Bronchial epithelial cell (primary cell): ENCODE data around the gene OR2B6. TPM values are rescaled to one million over a fixed set of nuclear protein-coding genes. Genes with fewer than 3 reads are reported as not detected.
A peak's percentile ranks its signal among the peaks of the same experiment; 100 is the strongest.

ENCODE experiments used
- DNase-seq: peaks from one replicate; pipeline ENCODE4 v3.0.0-alpha.2; 2010; ENCODE audit warnings: low read depth
- FAIRE-seq: peaks from 2 replicates; lab custom pipeline; 2011; peaks lifted over from hg19 to GRCh38; lab: Jason Lieb, UNC
- H3K27me3 ChIP-seq: 2 replicates; pipeline ENCODE4 v1.5.1; 2011; ENCODE audit warnings: low read length; ENCODE audit not compliant: control insufficient read depth, insufficient read depth
- H3K36me3 ChIP-seq: 2 replicates; pipeline ENCODE4 v1.5.1; 2011; ENCODE audit warnings: low read length; ENCODE audit not compliant: control insufficient read depth, insufficient read depth
- H3K4me3 ChIP-seq: 2 replicates; pipeline ENCODE4 v1.5.1; 2011; ENCODE audit warnings: mild to moderate bottlenecking, low read depth, low read length, control low read depth
- total RNA-seq: library from RNA; depleted of rRNA; stranded (reverse); fragments of >200 nt; gene quantifications from 2 replicates; pipeline ENCODE4 v1.2.1, GENCODE V29; 2014
- TF ChIP-seq, protein P1 (sequence below): IDR thresholded peaks from 2 replicates; pipeline ENCODE4 v1.5.1; 2011; ENCODE audit warnings: mild to moderate bottlenecking, moderate library complexity, low read length, control low read depth, inconsistent platforms; ENCODE audit not compliant: insufficient read depth, severe bottlenecking

OR2B6 gene
- total RNA-seq, 1 donor from 2014 or later = not detected

DNA sequence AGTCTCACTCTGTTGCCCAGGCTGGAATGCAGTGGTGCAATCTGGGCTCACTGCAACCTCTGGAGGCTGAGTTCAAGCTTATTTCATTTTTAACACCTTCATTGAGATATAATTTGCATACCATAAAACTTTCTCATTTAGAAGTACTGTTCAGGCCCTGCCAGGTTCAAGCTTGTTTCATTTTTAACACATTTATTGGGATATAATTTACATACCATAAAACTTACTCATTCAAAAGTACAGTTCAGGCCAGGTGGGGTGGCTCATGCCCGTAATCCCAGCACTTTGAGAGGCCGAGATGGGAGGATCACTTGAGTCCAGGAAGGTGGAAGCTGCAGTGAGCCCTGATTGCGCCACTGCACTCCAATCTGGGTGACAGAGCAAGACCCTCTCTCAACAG is 5.5 kb downstream of the OR2B6 start:
- DNase-seq (peak; percentile 33), FAIRE-seq (no peak)
- H3K4me3 ChIP-seq = no peak overlapping the region
- no peaks in the 10 kb centered on the region for H3K36me3 ChIP-seq
- H3K27me3 ChIP-seq = no peaks in the 10 kb centered on the region
- TF ChIP-seq, protein P1, sequence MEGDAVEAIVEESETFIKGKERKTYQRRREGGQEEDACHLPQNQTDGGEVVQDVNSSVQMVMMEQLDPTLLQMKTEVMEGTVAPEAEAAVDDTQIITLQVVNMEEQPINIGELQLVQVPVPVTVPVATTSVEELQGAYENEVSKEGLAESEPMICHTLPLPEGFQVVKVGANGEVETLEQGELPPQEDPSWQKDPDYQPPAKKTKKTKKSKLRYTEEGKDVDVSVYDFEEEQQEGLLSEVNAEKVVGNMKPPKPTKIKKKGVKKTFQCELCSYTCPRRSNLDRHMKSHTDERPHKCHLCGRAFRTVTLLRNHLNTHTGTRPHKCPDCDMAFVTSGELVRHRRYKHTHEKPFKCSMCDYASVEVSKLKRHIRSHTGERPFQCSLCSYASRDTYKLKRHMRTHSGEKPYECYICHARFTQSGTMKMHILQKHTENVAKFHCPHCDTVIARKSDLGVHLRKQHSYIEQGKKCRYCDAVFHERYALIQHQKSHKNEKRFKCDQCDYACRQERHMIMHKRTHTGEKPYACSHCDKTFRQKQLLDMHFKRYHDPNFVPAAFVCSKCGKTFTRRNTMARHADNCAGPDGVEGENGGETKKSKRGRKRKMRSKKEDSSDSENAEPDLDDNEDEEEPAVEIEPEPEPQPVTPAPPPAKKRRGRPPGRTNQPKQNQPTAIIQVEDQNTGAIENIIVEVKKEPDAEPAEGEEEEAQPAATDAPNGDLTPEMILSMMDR = no peak

DNA sequence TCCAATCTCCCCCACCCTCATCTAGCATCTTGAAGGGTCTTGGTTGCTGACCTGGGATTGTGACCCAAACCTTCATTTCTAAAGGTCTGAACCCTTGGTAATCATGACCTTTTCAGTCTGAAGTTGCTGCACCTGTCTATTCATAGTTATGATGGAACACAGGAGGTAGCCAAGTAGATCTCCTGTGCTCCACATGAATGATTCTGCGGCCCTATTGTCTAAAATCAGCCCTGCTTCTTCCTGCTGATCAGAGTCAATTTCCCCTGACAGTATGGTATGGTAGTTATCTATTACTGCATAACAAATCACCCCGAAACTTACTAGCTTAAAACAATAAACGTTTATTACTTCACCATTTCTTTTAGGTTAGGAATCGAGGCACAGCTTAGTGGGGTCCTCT is 9.0 kb downstream of the OR2B6 start:
- DNase-seq = no peak
- H3K27me3 ChIP-seq = no peaks in the 10 kb centered on the region
- FAIRE-seq = no peak
- no peaks in the 10 kb centered on the region for H3K36me3 ChIP-seq
- no peak overlapping the region for H3K4me3 ChIP-seq
- TF ChIP-seq, protein P1 = no peak

DNA sequence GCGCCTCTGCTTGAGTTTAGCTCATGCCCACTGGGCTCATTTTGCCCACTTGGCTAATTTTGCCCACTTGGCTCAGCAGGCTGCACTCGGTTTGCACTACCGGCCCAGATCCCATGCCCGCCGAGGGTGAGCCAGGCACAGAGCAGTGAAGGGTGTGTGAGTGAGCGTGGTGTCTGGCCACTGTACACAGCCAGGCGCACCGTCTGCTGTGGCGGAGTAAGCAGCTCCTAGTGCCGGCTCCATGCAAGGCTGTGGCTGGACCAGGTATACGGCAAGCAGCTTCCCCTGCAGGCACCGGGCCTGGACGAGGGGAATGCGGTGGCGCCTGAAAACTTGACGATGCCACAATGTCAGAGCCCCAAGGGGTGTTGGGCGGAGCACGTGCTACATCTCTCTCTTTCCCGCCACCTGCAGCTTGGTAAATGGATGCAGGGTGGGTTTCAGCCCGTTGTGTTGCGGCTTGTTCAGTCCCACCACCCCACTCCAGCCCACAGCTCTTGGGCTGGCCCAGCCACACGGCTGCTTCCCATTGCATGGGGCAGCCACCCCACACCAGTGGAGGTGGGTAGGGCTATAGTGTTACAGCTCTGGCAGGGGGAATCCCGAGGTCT is 9.9 kb downstream of the OR2B6 start:
- TF ChIP-seq, protein P1 = no peak
- Histone ChIP-seq H3K4me3 (no peak overlapping the region), H3K27me3 (no peaks in the 10 kb centered on the region), H3K36me3 (no peaks in the 10 kb centered on the region)
- no peak for FAIRE-seq
- DNase-seq = no peak

DNA sequence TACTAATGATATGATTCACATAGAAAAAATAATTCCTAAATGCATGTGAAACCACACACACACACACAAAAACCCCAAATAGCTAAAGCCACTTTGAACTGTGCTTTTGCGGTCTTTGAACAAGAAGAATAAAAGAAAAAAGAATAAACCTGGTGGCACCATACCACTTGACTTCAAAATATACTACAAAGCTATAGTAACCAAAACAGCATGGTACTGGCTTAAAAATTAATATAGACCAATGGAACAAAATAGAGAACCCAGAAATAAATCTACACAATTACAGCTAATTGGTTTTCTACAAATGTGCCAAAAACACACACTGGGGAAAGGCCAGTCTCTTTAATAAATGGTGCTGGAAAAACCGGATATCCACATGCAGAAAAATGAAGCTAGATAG is 13.4 kb downstream of the OR2B6 start:
- DNase-seq (no peak), FAIRE-seq (no peak)
- H3K4me3 ChIP-seq = no peak overlapping the region
- TF ChIP-seq, protein P1 = no peak
- no peaks in the 10 kb centered on the region for H3K36me3 ChIP-seq
- no peaks in the 10 kb centered on the region for H3K27me3 ChIP-seq

DNA sequence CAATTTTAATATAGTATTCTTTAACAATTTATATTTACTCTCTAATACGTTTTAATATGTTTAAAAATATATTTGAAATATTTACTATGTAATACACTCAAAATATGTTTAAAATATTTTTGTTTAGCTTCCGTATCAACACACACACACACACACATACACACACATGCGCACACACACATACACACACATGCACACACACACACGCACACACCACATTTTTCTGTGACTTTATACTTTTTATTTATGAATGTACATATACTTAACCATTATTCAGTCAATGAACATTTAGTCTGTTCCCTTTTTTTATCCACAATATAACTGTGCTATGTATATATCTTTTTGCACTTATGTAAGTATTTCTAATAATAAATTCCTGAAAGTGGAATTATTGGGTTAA is 15.7 kb downstream of the OR2B6 start:
- no peak for FAIRE-seq
- TF ChIP-seq, protein P1 = no peak

DNA sequence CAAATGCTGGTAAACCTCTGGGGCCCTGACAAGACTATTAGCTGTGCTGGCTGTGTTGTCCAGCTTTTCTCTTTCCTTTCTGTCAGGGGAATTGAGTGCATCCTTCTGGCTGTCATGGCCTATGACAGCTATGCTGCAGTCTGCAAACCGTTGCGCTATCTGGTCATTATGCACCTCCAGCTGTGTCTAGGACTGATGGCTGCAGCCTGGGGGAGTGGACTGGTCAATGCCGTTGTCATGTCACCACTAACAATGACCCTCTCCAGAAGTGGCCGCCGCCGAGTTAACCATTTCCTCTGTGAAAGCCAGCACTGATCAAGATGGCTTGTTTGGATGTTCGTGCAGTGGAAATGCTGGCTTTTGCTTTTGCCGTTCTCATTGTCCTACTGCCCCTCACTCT is 20.3 kb downstream of the OR2B6 start:
- no peaks in the 10 kb centered on the region for H3K27me3 ChIP-seq
- H3K36me3 ChIP-seq = no peaks in the 10 kb centered on the region
- DNase-seq (no peak), FAIRE-seq (no peak)
- TF ChIP-seq, protein P1 = no peak
- H3K4me3 ChIP-seq = no peak overlapping the region

More for the DNA sequence above, 15.7 kb downstream of the OR2B6 start:
- Histone ChIP-seq H3K36me3 (no peaks in the 10 kb centered on the region), H3K27me3 (no peaks in the 10 kb centered on the region), H3K4me3 (no peak overlapping the region)
- DNase-seq = no peak
